HG02763 (cell line): ENCODE data around the gene UBE2QL1.

Source experiments
- ATAC-seq: cut with Tn5 transposase; IDR thresholded peaks from one replicate; pipeline ENCODE4 v1.9.1; 2021; ENCODE audit warnings: mild to moderate bottlenecking, moderate library complexity; ENCODE audit not compliant: unreplicated experiment

The UBE2QL1 gene

DNA sequence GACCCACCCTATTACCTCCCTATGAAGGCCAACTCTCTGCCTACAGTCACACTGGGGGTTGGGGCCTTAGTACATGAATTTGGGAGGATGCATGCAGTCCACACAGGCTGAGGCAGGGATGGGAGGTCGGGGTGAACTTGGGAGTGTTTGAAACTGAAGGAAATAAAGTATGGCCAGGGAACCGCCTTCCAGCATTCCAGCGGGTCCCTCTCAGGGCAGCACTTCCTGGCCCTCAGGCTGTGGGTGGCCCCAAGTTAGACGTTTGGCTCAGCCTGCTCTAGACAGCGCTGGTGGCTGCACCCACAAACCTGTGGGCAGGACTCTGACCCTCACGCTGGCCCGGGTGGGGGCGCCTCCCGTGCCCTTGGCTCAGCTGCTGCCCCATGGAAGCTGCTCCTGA, 74.3 kb downstream of the UBE2QL1 start:
- no peak for ATAC-seq

DNA sequence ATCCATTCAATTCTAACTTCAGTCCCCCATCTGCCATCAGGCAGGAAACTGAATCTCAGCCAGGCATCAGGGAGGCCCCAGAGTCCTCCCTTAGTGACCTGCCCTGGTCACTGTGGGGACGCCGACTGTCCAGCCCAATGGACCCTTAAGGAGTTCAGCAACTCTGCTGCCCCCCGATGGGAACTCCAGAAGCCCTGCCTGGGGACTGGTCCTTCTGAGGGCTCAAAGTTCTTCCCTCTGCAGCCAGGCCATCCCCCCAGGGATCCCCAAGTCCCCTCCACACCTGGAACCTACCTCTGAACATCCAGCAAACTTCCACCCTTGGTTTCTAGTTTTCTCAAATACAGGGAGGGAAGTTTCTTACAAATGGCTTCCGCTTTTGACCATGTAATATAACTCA, 76.8 kb downstream of the UBE2QL1 start:
- no peak for ATAC-seq

DNA sequence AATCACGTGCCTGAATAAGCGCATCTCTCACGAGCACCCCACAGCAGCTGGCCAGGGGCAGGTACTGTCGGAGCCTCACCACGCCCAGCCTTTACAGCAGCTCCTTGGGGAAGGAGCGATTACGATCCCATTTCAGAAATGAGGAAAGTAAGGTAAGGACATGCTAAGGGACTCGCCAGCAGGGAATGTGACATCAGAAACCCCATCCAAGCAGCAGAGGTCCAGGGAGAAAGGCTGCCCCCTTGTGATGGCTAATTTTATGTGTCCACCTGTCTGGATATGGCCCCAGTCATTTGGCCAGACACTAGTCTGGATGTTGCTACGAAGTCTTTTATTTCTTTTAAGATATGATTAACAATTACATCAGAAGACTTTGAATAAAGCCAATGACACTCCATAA, 77.3 kb downstream of the UBE2QL1 start:
- ATAC-seq, result no peak

DNA sequence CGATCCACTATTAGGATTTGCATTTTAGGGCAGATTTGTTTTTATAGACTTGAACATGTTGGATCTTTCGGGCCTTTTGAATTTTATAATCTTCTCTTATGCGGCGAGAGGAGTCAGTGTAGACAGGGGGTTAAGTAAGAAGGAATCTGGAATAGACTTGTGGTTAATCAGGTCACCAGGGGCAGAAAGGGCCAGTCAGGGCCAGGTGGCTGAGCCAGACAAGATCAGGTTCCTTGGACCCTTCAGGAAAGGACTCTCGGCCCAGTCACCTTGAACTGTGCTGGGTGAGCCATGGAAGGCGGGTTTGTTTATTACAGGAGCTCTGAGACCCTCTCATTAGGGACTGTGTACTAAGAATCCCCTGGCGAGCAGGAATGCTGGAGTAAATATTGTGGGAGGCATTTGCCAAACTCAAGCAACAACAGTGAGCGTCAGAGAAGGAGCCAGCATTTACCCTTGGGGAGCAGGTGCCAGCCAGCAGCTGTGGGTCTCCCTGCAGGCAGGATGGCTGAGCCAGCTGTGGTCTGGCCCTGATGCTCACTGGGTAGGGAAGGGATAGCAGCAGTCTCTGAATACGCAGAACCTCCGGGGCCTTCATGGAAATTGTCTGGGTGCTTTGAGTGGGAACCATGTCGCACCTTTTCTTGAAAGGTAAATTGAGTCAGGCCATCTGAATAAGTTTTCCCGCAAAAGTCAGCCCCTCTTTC, 79.2 kb downstream of the UBE2QL1 start:
- no peak for ATAC-seq

DNA sequence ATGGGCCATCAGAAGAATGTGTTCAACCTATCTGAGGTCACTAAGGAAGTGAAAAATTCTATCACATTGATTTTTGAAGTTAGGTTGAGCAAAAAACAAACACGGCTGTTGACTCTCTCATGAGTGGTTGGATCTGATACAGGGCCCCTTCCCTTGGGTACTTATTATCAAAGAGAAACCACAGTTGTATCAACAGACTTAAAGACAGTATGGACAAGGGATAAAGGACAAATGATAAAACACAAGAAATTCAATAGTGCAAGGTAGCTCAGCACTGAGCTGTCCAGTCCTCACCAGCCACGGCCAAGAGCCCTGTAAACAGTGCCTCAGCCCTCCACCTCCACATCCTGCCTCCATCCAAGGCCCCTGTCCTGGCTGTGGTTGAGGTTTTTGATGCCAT, 86.9 kb downstream of the UBE2QL1 start:
- no peak for ATAC-seq

DNA sequence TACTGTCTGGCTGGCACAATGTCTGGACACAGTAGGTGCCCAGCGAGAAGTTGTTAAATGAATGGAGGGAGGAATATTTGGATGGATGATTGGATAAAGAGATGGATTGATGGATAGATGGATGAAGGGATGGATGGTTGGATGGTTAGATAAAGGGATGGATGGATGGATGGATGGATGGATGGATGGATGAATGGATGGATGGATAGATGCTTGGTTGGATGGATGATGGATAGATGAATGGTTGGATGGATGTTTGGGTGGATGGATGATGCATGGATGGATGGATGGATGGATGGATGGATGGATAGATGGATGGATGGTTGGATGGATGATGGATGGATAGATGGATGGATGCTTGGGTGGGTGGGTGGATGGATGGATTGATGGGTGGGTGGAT, 90.4 kb downstream of the UBE2QL1 start:
- no peak for ATAC-seq

DNA sequence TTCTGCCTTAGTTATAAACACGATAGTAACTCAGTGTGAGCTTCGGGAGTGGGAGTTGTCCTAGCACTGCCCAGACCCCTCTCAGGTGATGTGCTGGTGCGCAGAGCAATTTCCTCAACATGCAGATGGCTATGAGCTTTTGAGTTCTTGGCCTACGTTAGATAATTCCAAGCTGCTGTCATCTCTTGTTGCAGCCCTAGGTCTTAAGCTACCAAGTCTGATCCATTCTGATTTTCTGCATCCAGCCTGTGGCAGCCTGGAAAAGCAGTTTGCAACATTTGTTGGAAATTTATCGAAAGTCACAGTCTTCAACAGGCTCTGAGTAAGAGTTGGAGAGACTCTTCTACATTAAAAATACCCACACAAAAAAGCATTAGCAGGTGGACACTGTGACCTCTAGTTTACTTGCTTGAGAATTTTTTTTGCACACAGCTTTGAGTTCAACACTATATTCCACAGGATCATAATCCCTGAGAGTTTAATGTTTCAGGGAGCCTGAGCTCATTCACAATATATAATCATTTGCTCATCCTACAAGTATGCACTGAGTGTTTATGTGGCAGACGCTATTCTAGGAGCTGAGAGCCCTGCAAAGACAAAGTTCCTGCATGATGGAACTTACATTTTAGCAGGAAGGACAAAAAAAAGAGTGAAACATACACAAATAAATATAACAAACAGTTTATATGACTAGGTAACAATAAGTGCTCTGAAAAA, 91.6 kb downstream of the UBE2QL1 start:
- no peak for ATAC-seq

DNA sequence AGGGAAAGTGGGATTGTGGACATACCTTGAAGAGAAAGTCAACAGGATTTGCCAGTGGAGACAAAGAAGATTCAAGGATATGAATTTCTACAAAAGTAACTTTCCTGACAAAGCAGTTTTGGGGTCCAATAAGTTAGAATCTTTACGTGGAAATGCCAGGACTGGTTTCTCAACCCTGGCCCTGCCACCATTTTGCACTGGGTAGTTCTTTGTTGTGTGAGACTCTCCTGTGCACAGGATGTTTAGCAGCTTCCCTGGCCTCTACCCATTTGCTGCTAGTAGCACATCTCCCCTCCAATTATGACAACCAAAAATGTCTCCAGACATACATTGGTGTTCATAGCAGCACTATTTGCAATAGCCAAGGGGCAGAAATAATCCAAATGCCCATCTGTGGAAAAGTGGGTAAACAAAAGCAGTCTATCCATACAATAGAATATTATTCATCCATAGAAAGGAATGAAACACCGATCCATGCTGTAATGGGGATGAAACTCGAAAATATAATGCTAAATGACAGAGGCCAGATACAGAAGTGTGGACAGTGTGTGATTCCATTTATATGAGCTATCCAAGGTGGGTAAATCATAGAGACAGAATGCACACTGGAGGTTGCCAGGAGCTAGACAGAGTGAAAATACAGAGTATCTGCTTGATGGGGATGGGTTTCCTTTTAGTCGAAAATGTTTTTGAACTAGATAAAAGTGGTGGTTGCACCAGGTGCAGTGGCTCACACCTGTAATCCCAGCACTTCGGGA, 92.8 kb downstream of the UBE2QL1 start:
- no peak for ATAC-seq

DNA sequence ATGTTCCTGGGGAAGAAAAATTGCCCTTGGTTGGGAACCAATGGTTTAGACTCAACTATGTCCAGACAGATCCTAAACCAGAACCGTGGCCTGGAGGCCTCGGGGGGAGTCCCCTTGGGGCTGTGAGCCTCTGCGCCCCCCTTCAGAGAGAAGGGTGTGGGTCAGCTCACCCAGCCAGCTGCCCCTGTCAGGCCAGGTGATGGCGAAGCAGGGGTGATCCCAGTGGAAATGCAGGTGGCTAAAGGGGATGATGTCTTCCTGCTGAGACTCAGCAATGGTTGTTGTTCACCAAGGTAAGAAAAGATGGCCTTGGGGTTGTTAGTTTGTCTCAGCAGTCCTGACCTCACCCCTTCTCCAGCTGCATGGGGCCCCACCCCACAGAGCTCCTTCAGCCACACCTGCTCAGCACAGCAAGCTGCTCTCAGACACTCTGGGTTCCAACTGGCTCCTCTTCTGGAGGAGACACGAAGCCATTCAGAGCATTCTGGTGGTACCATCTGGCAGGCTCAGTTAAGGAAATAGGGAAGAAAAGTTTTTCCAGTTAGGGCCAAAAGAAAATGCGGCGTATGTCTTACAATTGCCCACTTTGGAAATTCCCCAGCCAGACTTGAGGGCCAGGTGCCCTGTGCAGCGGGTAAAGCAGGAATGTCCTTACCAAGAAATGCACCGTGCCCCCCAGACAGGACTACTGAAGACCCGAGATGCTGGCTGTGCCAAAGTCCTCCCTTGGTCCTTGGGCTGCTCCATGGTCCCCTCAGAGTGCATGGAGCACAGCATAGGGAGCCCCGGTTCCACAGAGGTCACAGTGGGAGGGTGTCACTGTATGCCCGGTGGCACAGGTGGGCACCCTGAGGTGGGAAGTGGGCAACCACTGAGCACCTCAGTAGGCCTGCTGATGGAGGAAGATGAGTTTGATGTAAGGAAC, 94.0 kb downstream of the UBE2QL1 start:
- ATAC-seq, result no peak

DNA sequence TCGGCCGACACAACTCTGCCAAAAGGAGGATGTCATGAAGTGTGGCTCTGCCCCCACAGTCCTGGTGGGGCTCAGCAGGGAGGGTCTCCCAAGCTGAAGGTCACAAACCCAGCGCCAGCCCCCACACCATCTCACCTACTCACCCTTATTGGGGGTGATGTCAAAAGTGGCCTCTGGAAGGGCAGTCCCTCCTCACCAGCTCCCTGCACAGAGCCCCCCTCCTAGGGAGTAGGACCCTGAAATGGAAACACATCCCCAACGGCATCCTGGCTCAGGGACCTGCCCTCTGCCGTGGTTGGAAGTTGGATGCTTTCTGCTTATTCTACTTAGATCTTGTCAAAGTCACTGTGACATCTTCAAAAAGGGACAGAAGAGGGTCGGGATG, 94.7 kb downstream of the UBE2QL1 start:
- ATAC-seq, result no peak

DNA sequence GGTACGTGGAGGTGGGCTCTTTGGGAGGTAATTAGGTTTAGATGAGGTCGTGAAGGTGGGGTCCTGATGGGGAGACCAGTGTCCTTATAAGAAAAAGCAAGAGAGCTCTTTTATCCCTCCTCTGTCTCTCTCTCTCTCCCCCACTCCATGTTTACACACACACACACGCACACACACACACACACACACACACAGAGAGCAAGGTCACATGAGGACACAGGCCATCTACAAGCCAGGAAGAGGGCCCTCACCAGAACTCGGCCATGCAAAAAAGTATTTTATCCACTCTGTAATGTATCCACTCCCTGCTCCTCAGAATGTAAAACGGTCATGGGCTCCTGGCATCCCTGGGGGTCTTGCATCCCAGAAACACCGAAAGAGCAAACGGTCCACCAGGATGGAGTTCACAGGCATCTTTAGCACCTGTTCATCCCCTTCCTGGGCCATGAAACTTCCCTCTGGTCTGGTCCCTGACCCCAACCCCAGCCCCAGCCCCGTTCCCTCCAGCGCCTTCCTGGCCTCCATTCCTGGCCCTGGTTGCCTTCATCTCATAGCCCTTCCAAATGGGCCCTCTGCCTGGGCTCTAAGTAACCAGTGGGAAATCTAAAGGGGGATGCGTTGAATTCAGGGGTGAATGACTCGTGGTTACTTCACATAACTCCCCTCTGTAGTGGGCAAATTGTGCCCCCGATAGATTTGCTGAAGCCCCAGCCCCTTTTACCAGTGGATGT, 95.3 kb downstream of the UBE2QL1 start:
- no peak for ATAC-seq
